Measurements from ENCODE around the gene AP5M1.
"Not testable (repeated sequence)": the region's sequence is repeated elsewhere in the genome, so short reads cannot be mapped to it uniquely, and the experiment has no call there.

Gene AP5M1, protein sequence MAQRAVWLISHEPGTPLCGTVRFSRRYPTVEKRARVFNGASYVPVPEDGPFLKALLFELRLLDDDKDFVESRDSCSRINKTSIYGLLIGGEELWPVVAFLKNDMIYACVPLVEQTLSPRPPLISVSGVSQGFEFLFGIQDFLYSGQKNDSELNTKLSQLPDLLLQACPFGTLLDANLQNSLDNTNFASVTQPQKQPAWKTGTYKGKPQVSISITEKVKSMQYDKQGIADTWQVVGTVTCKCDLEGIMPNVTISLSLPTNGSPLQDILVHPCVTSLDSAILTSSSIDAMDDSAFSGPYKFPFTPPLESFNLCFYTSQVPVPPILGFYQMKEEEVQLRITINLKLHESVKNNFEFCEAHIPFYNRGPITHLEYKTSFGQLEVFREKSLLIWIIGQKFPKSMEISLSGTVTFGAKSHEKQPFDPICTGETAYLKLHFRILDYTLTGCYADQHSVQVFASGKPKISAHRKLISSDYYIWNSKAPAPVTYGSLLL

DNA sequence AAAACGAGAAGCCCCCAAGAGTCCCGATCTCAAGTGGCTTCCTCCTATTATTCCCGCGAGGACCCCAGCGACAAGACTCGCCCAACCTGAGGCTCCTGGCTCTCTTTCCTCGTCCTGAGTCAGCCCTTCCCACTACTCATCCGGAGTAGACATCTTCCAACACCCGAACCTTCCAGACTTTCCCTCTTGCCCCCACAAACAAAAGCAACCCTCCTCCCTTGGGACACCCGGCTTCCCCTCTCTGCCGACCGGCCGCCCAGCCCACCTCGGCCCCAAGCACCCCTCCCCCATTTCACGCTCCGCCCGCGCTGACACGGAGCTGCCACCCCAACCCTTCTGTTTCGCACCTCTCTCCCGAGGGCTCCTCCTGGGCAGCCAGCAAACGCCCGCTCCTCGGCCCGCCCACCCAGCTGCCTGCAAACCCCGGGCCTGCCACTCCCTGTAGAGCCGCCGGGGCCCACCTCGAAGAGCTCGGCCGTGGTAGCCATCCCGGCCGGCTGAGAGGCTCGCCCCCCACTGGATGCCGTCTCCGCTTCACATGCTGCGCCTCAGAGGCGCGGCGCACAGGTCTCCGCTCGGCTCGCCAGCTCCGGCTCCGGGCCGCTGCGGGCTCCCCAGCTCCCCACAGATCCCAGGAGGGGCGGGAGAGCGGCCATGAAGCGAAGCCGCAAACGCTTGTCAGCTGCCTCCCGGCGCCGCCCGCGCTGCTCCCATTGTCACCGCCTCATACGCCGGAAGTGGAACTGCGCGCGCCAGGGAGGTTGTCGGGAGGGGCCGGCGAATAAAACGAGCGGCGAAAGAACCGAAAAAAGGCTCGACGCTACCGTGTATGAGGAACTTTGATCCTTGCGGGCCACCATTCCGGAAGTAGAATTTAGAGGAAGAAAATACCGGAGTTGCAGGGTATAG lies at the start of gene AP5M1, which contains the start of gene EXOC5:
AP5M1 (plus strand) TSS at position 811 of the 909 bp plus-strand sequence. CDS start 344 bp downstream, outside the sequence.
EXOC5 (minus strand) TSS at position 745 of the 909 bp plus-strand sequence; CDS start at position 488, 257 bp downstream.
- DNase-seq: peak; percentile 85 to 88

DNA sequence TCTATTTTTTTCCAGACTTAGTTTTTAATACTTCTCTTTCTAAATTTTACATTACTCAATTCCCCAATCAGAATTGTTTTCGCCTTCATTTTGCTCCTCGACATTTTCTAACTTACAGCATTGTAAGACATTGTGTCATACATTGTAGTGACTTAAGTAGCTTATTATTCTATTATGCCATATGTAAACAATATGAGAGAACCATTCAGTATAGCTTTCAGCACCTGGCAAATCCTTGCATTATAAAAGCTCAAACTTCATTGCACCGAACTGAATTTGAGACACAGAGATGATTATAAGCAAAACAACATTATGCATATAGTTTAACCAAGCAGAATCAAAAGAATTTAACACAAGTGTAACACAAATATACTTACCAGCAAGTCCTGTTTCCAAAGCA lies 46.8 kb upstream of the AP5M1 start:
- DNase-seq: no peak

DNA sequence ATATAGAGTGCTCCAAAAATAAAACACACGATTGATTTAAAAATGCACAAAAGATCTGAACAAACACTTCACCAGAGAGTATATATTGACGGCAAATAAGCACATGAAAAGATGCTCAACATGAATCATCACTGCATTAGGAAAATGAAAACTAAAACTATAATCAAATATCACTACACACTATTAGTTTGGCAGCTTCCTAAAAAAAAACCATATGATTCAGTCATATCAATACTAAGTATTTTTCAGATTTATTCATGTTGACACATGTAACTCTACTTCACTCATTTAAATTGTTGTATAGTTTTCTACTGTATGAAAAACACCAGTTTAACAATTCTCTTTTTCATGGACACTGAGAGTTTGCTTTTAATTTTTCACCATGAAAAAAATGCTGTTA lies 41.7 kb upstream of the AP5M1 start:
- no peak for DNase-seq

DNA sequence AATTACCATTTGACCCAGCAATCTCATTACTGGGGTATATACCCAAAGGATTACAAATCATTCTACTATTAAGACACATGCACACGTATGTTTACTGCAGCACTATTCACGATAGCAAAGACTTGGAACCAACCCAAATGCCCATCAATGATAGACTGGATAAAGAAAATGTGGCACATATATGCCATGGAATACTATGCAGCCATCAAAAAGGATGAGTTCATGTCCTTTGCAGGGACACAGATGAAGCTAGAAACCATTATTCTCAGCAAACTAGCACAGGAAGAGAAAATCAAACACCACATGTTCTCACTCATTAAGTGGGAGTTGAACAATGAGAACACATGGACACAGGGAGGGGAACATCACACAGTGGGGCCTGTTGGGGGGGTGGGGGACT lies 40.5 kb upstream of the AP5M1 start:
- DNase-seq: not testable (repeated sequence)

DNA sequence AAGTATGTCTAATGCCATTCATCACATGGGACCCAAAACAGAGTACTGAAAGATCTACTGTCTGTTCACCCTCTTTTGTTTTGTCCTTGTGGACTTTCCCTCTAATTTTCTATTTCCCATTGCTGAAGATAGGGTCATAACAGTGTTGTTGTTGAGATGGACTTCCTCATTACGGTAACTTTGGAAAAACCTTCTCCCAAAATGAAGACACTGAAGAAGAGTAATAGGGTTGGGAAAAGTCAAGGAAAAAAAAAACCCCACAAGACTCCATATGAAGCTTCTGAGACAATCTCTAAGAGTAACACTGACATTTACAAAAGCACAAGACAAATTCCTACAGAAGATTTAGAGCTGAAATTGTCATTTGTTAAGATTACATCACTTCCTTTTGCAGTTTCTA lies 36.8 kb upstream of the AP5M1 start:
- DNase-seq: no peak

DNA sequence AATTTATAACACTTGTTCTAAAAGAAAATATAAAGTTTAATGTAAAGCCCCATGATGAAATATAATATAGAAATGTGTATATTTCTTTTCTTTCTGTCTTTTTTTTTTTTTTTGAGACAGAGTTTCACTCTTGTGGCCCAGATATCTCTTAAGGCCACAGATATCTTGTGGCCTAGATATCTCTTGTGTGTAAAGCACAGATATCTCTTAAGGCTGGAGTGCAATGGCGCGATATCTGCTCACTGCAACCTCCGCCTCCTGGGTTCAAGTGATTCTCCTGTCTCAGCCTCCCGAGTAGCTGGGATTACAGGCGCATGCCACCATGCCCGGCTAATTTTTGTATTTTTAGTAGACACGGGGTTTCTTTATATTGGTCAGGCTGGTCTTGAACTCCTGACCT lies 28.7 kb upstream of the AP5M1 start:
- DNase-seq: not testable (repeated sequence)

DNA sequence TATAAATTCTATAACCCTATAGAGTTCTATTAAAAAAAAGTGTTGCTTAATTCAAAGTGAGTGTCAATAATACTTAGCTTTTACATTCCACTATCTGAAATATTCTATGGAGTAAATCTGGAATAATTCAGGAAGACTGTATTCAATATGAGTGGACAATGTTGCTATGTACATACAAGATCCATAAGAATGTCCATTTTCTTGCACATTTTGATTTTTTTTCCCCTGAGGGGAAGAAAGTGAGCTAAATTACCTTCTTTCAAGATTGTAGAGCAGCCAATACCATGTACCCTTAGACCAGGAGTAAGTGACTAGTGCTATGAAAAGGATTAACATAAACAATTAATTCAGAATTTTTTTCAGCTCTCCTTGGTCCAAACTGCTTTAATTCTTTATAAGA lies 25.5 kb upstream of the AP5M1 start:
- DNase-seq: no peak

DNA sequence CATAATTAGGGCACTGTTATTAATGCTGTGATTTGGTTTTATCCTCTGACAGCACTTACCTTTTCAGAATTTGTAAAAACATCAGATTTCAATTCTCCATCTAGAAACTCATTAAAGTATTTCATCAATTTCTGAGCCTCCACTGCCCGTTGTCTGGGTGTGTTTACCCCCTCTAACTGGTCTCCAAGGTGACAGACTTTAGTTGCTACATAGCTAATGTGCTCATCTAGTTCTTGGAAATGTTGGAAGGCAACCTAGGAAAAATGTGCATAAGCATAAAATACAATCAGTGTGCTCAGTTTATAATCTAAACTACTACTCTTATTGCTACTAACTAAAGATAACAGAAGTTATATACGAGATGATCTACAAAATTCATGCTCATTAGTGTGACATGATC lies 24.7 kb upstream of the AP5M1 start:
- DNase-seq: no peak

DNA sequence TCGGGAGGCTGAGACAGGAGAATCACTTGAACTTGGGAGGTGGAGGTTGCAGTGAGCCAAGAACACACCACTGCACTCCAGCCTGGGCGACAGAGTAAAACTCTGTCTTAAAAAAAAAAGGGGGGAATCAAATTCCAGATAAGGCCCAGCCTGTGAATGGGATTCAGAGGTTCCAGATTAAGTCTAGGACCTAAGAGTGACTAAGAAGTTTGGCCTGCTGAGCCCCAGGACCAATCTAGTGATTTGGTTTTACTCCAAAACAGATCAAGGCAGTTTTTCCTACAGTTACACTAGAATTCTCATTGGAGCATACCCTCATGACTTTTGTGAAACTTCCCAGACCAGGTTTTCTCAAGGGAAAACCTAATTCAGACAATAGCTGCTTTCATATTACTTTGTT lies 22.8 kb upstream of the AP5M1 start:
- DNase-seq: no peak

DNA sequence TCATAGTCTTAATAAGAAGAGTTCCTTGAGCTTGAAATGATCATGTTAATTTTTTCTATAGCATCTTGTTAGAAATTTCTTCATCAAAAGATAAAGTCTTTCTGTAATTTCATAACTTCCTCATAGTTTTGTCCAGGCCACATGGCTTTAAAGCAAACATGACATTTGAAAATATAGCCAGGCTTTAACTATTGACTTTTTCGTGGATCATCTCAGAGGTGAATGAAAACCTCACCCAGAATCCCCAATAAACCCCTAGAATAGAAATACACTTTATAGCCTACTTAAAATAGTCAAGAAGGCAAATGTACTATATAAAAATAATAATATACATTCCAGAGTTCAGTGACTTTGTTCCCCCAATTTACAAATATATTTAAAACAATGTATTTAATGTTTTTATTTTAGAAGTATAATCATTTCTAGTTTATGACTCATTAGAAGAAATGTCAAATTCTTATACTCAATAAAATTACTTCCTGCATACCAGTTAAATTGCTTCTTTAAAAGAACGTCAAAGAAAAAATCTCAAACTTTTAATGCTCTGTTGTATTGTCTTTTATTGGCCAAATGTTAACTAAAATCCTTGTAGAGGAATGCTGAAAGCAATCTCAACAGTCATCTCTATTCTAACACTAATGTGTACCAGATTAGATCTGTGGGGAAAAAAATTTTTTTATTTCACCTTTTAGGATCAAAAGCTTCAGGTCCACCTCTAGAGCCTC lies 21.7 kb upstream of the AP5M1 start:
- DNase-seq: no peak

DNA sequence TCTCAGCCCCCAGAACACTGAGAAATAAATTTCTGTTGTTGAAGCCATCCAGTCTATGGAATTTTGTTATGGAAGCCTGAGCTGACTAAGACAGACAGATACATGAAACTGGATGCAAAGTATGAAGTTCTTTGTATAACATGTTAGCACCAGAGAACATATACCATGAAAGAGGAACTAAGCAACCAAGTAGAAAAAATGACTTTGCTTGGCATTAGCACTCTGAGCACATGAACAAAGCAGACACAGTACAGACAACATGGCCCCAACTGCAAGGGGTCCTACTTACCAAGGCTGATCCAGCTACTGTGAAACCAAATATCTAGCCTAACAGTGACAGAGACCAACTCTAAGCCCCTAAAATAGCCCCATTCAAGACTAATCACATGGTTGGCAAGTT lies 13.9 kb upstream of the AP5M1 start:
- DNase-seq: no peak

DNA sequence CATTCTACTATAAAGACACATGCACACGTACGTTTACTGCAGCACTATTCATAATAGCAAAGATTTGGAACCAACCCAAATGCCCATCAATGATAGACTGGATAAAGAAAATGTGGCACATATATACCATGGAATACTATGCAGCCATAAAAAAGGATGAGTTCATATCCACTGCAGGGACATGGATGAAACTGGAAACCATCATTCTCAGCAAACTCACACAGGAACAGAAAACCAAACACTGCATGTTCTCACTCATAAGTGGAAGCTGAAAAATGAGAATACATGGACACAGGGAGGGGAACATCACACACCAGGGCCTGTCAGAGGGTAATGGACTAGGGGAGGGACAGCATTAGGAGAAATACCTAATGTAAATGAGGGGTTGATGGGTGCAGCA lies 10.6 kb upstream of the AP5M1 start:
- DNase-seq: not testable (repeated sequence)

DNA sequence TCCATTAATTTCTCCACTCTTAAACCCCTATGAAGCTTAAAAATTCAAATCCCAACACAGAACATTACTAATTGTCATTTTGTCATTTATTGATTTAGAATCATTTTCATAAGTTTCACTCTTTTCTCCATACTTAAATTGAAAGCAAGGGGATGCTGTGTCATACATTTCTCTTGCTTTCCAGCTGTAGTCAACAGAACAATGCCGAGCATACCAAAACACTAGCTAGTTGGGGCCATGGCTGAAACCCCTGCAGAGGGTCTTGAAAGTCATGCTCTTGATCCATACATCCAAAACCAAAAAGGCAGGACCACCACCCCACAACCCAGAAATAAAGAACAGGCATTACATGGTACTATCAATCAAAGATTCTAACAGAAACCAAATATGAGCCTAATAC lies 9.1 kb upstream of the AP5M1 start:
- no peak for DNase-seq

DNA sequence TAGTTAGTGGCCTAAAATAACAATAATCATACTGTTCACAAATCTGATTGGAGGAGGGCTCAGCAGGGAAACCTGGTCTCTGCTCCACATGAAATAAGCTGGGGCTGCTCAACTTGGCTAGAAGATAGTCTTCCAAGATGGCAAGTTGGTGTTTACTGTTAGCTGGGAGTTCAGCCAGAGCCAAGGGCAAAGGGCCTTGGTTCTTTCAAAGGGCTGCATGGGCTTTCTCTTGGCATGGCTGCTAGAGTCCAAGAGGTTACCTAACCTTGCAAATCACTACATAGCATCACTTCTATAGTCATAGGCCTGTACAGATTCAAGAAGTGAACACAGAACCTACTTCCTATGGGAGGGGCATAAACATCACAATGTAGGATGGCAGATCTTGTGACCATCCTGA lies 7.2 kb upstream of the AP5M1 start:
- no peak for DNase-seq

DNA sequence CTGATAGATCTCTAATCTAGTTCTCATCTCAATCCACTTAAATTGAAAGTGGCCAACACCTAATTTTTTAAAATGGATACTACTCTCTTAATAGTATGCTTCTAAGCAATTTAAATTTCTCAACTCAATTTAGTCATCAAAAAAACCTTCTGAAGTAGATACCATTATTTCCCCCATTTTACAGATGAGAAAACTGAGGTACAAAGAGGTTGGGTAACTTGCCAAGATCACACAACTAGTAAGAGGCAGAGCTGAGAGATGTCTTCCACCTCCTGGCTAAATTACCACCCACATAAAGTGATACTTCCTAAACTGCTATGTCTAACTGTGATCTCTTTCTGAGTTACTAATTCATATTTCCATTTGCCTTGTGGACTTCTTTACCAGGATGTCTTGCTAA lies 6.7 kb upstream of the AP5M1 start:
- no peak for DNase-seq

DNA sequence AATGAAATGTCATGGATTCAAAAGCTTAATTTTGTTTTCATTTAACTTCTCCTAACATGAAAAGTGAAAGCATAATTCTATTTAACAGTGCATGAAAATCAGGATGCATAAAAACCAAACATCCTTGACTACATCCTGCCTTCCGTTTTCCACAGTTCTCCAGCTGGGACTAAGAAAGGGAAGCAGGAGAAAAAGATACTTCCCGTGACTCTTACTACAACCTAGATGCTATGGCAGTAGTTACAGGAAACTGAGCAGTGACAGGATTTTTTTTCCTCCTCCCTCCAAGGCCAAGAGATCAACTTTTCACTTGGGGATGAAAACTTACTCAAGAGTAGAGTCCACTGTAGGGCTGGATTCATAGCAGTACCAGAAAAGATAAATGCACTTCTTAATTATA lies 2.7 kb upstream of the AP5M1 start:
- no peak for DNase-seq

DNA sequence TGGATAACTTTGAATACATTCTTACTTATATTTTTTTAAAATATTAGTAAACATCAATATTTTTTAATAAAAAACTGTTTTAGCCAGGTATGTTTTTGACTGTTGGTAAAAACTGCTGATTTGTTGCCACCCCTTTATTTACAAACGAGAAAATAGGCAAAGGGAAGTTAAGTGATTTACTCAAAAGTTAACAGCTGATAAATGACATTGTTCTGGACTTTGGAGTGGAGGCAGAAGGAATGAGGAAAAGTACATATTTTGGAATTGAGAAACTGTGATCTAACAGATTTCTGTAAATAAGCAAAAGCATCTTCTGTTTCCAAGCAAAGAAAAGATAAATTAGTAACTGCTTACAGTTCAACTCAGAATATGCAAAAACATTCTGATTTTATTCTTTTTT lies 4.5 kb downstream of the AP5M1 start:
- no peak for DNase-seq

DNA sequence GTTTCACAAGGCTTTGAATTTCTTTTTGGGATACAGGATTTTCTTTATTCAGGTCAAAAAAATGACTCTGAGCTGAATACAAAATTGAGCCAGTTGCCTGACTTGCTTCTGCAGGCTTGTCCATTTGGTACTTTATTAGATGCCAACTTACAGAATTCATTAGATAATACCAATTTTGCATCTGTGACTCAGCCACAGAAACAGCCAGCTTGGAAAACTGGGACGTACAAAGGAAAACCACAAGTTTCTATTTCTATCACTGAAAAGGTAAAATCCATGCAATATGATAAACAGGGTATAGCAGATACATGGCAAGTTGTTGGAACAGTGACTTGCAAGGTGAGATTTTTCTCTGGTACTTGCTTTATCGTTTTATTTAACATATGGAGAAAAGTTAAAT lies 5.8 kb downstream of the AP5M1 start:
- DNase-seq: no peak

DNA sequence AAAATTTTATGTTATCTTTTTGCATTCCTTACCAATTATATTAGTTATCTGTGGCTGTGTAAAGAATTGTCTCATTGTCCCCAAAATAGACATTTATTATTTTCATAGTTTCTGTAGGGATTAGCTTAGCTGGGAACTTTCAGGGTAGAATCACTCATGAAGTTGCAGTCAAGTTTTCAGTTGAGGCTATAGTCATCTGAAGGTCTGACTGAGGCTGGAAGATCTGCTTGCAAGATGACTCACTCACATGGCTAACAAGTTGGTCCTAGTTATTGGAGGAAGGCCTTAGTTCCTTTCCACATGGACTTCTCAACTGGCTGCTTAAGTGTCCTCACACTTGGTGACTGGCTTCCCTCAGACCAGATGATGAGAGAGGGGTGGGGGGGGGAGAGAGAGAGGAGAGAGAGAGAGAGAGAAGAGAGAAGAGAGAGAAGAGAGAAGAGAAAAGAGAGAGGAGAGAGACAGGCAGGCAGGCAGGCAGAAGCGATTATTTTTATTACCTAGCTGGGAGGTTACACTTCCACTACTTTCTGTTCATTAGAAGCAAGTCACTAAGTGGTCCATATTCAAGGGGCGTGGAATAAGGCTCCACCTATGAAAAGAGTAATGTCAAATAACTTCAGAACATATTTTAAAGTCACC lies 6.4 kb downstream of the AP5M1 start:
- no peak for DNase-seq

DNA sequence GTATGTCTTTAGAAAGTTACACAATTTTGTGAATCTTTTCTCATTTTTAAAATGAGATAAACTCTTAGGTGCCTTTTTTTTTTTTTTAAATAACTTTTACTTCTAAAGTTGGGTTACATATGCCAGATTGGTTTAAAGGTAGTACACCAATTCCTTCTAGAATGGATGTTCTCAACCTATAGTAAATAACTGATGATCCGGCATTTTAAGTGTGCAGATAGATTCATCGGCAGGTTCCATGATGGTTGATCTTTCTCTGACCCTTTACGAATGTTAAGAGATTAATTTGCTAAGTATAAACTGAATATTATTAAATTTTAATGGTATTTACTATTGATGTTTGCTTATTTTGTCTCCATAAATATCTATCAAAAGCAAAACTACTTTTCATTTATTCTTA lies 8.3 kb downstream of the AP5M1 start:
- DNase-seq: no peak

DNA sequence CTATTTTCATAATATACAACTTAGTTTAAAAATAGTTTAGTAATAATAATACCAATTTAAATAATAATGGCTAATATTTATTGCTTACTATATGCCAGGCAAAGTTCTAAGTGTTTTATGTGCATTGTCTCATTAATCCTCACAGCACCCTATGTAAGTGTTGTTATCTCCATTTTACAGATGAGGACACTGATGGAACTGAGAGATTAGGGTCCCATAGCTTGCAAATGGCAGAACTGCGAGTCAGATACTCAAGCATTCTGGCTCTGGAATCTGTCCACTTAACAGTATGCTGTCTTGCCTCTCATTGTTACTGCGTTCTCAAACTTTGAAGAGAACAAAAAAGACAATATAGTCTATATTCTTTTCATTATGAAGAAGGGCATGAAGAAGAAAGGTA lies 19.0 kb downstream of the AP5M1 start:
- no peak for DNase-seq

DNA sequence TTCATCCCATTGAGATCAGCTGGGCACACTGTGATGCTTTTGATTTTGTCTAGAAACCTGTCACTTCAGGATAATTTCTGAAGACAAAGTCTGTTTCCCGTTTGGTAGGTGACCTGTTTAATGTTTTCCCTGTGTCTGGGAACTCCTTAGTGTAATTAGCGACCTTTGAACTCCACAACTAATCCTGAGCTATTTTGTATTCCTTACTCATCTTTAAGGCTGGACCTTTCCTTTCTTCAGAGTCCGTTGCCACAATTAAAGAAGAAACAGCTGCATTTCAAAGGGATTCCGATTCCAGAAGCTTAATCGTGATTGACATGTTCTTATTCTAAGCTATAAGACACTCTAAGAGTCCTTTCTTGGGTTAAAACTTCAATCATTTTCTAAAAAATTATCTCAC lies 22.0 kb downstream of the AP5M1 start:
- DNase-seq: no peak

Data from activated CD4-positive, alpha-beta T cell treated with anti-CD3 and anti-CD28 coated beads for 4 hours (primary cell).